Measurements from ENCODE around the gene PRKAR1B.
A peak's percentile ranks its signal among the peaks of the same experiment; 100 is the strongest.

Gene PRKAR1B

GRCh38 chr7:739983-740942 is 13.2 kb upstream of the PRKAR1B start:
- DNase-seq (ENCODE audit: low read depth) = no peak

GRCh38 chr7:739455-739982 is 12.4 kb upstream of the PRKAR1B start:
- no peak for DNase-seq (ENCODE audit: low read depth)

- no peak for DNase-seq (ENCODE audit: low read depth)
These were observed 11.8 kb upstream of the PRKAR1B start for GRCh38 chr7:738723-739454.

GRCh38 chr7:738241-738640 is 11.2 kb upstream of the PRKAR1B start:
- DNase-seq (ENCODE audit: low read depth) = no peak

GRCh38 chr7:734808-735207 is 7.7 kb upstream of the PRKAR1B start:
- DNase-seq (ENCODE audit: low read depth) = no peak

- no peak for DNase-seq (ENCODE audit: low read depth)
These were observed 7.1 kb upstream of the PRKAR1B start for GRCh38 chr7:734214-734613.

- no peak for DNase-seq (ENCODE audit: low read depth)
These were observed 5.5 kb upstream of the PRKAR1B start for GRCh38 chr7:732556-732955.

GRCh38 chr7:732094-732541 is 5.0 kb upstream of the PRKAR1B start:
- DNase-seq (ENCODE audit: low read depth) = no peak

GRCh38 chr7:731440-732085 is 4.5 kb upstream of the PRKAR1B start:
- no peak for DNase-seq (ENCODE audit: low read depth)

- no peak for DNase-seq (ENCODE audit: low read depth)
These were observed 3.7 kb upstream of the PRKAR1B start for GRCh38 chr7:730501-731439.

- DNase-seq (ENCODE audit: low read depth) = no peak
These were observed 2.3 kb upstream of the PRKAR1B start for GRCh38 chr7:729140-730000.

GRCh38 chr7:728602-729001 is 1.5 kb upstream of the PRKAR1B start:
- DNase-seq (ENCODE audit: low read depth) = no peak

GRCh38 chr7:727806-728460 is 852 bp upstream of the PRKAR1B start:
- DNase-seq (ENCODE audit: low read depth) = no peak

GRCh38 chr7:726854-727103 is 302 bp downstream of the PRKAR1B start:
- no peak for DNase-seq (ENCODE audit: low read depth)

- DNase-seq (ENCODE audit: low read depth) = peak; percentile 27
These were observed 812 bp downstream of the PRKAR1B start, which contains the start of gene DNAAF5 for GRCh38 chr7:726084-726853. Gene DNAAF5, plus strand, starts transcription at chr7:726699. Its CDS starts 22 bp downstream, at chr7:726721.

GRCh38 chr7:725223-726005 is 1.7 kb downstream of the PRKAR1B start:
- DNase-seq (ENCODE audit: low read depth) = no peak

GRCh38 chr7:724298-724697 is 2.8 kb downstream of the PRKAR1B start:
- DNase-seq (ENCODE audit: low read depth) = no peak

- no peak for DNase-seq (ENCODE audit: low read depth)
These were observed 3.5 kb downstream of the PRKAR1B start for GRCh38 chr7:723541-723940.

Data from GM04503 (cell line).